ENCODE measurements around the gene OR52I1. TPM values are rescaled to one million over a fixed set of nuclear protein-coding genes. Genes with fewer than 3 reads are reported as not detected.

The OR52I1 gene
- polyA plus RNA-seq, 1 donor from 2014 or later, result not detected

GRCh38 chr11:4565371-4565770 is 28.5 kb upstream of the OR52I1 start:
- no peak overlapping the region for H3K4me2 ChIP-seq (ENCODE audit: low read length)
- no peak overlapping the region for H2AFZ ChIP-seq (ENCODE audit: low read depth, low read length)
- no peaks in the 10 kb centered on the region for H3K27me3 ChIP-seq (ENCODE audit: insufficient read depth, low read depth, low read length)
- TF ChIP-seq TAF1 (IDR thresholded peaks at IDR 0.05; ENCODE audit: low read depth) (no peak), REST (IDR thresholded peaks at IDR 0.05; ENCODE audit: borderline replicate concordance) (no peak), SMC3 (conservative IDR thresholded peaks at IDR 0.05; ENCODE audit: poor library complexity) (no peak)
- no peaks in the 10 kb centered on the region for H3F3A ChIP-seq (ENCODE audit: insufficient read depth, low read length, poor library complexity, severe bottlenecking)
- no peak overlapping the region for H3K4me3 ChIP-seq (ENCODE audit: low read length)
- H3K9ac ChIP-seq (ENCODE audit: low read length), result no peak overlapping the region
- no peaks in the 10 kb centered on the region for H3K9me3 ChIP-seq (ENCODE audit: low read length)
- H3K9me2 ChIP-seq (ENCODE audit: insufficient read depth, low read length), result no peaks in the 10 kb centered on the region
- H3K36me3 ChIP-seq (ENCODE audit: insufficient read depth, low read length), result no peaks in the 10 kb centered on the region
- no peak overlapping the region for H3K27ac ChIP-seq (ENCODE audit: low read length)
- H3K79me2 ChIP-seq (replicated peaks; ENCODE audit: insufficient read depth, low read length), result no peaks in the 10 kb centered on the region
- no peaks in the 10 kb centered on the region for H4K20me1 ChIP-seq (ENCODE audit: insufficient read depth)

DNA sequence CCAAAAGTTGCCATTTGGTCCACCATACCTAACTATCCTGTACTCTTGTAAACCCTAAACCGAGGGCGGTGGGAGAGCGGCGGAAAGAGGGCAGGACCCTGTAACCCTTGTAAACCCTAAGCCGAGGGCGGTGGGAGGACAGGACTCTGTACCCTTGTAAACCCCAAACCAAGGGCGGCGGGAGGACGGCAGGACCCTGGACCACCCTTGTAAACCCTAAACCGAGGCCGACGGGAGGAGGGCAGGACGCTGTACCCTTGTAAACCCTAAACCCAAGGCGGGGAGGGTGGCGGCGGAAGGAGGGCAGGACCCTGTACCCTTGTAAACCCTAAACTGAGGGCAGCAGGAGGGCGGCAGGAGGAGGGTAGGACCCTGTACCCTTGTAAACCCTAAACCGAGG is 24.8 kb upstream of the OR52I1 start:
- H3K27me3 ChIP-seq (ENCODE audit: insufficient read depth, low read depth, low read length), result no peaks in the 10 kb centered on the region
- no peak overlapping the region for H2AFZ ChIP-seq (ENCODE audit: low read depth, low read length)
- TF ChIP-seq EZH2 (IDR thresholded peaks at IDR 0.05; ENCODE audit: borderline replicate concordance, insufficient read depth, low read length, poor library complexity, severe bottlenecking) (no peak), REST (IDR thresholded peaks at IDR 0.05; ENCODE audit: borderline replicate concordance) (no peak), SMC3 (conservative IDR thresholded peaks at IDR 0.05; ENCODE audit: poor library complexity) (no peak)
- TF ChIP-seq, protein P1, sequence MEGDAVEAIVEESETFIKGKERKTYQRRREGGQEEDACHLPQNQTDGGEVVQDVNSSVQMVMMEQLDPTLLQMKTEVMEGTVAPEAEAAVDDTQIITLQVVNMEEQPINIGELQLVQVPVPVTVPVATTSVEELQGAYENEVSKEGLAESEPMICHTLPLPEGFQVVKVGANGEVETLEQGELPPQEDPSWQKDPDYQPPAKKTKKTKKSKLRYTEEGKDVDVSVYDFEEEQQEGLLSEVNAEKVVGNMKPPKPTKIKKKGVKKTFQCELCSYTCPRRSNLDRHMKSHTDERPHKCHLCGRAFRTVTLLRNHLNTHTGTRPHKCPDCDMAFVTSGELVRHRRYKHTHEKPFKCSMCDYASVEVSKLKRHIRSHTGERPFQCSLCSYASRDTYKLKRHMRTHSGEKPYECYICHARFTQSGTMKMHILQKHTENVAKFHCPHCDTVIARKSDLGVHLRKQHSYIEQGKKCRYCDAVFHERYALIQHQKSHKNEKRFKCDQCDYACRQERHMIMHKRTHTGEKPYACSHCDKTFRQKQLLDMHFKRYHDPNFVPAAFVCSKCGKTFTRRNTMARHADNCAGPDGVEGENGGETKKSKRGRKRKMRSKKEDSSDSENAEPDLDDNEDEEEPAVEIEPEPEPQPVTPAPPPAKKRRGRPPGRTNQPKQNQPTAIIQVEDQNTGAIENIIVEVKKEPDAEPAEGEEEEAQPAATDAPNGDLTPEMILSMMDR (IDR thresholded peaks at IDR 0.05; ENCODE audit: poor library complexity, severe bottlenecking), result no peak
- no peak overlapping the region for H3K4me2 ChIP-seq (ENCODE audit: low read length)
- no peaks in the 10 kb centered on the region for H3K9me3 ChIP-seq (ENCODE audit: low read length)
- H3K9ac ChIP-seq (ENCODE audit: low read length), result no peak overlapping the region
- no peaks in the 10 kb centered on the region for H4K20me1 ChIP-seq (ENCODE audit: insufficient read depth)
- no peak overlapping the region for H3K4me3 ChIP-seq (ENCODE audit: low read length)
- no peaks in the 10 kb centered on the region for H3K79me2 ChIP-seq (replicated peaks; ENCODE audit: insufficient read depth, low read length)
- H3F3A ChIP-seq (ENCODE audit: insufficient read depth, low read length, poor library complexity, severe bottlenecking), result no peaks in the 10 kb centered on the region
- no peaks in the 10 kb centered on the region for H3K36me3 ChIP-seq (ENCODE audit: insufficient read depth, low read length)
- H3K27ac ChIP-seq (ENCODE audit: low read length), result no peak overlapping the region
- no peaks in the 10 kb centered on the region for H3K9me2 ChIP-seq (ENCODE audit: insufficient read depth, low read length)

All from neural cell (in vitro differentiated cells).